DMS53 (cell line): ENCODE measurements around the gene KIAA2012.
A peak's percentile ranks its signal among the peaks of the same experiment; 100 is the strongest.
"Not testable (repeated sequence)": the region's sequence is repeated elsewhere in the genome, so short reads cannot be mapped to it uniquely, and the experiment has no call there.

Experiments used
- DNase-seq: peaks from one replicate; lab custom pipeline; 2025; lab: John Stamatoyannopoulos, UW

Gene KIAA2012

DNA sequence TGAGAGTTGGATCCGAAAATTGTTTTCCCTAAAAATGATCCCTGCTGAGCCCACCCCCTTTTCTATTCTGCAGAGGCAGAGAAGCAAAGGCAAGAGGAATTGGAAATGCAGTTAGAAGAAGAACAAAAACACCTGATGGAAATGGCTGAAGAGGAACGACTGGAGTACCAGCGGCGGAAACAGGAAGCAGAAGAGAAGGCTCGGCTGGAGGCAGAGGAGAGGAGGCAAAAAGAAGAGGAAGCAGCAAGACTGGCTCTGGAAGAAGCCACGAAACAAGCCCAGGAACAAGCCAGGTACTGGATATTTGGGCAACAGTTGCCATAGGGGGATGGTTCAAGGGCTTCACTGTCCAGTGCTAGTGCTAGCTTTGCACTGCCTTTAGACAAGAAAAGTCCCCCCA, 123.7 kb downstream of the KIAA2012 start:
- DNase-seq: no peak

DNA sequence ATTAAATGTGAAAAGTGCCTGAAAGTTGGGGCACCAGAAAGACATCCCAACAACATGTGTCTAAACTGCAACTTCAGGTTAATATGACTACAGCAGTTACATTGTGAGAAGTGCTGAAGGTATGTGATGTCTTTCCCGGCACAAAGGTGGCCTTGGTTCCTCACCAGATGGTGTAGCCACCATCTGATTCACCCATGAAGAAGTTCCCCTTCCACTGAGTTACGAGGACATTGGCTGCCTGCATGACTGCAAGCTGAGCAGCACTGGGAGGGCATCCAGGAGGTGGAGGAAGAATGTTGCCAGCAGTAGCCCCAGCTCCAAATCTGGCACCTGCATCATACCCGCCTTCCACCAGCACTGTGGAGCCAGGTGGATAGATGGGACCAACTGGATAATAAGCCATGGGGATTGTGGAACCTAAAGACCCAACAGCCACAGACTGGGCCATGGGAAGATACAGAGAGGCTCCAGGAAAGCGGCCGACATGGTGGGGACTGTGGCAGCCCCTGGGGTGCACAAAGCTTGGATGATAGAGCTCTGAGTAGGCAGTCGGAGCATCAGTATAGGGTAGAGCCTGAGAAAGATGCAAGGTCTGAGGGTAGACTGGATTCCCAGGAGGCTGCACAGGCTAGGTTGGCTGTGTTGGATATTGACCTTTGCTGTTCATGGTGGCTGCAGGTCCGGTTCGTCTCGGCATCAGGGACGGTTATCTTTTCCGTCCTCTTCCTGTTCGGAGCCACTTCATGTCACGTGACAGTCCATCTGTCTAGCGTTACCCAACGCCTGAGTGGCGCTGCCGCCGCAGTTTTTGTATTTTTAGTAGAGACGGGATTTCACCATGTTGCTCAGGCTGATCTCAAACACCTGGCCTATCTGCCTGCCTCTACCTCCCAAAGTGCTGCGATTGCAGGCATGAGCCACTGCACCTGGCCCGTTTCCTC, 128.4 kb downstream of the KIAA2012 start:
- no peak for DNase-seq

DNA sequence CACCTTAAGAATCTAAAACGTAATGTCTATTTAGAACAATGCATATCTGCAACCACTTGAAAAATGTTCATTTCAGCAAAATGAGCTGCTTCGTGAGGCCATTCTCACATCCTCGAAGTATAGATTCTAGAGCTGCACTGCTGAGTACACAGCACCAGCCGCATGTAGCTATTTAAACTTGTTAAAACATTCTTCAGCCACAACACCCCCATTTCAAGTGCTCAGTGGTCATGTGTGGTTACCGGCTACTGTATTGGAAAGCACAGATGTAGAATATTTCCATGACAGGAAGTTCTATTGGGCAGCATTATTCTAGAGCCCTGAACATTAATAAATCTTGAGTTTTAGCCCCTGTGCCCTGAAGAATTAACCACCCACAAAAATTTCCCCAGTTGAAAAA, 130.3 kb downstream of the KIAA2012 start:
- DNase-seq: no peak

DNA sequence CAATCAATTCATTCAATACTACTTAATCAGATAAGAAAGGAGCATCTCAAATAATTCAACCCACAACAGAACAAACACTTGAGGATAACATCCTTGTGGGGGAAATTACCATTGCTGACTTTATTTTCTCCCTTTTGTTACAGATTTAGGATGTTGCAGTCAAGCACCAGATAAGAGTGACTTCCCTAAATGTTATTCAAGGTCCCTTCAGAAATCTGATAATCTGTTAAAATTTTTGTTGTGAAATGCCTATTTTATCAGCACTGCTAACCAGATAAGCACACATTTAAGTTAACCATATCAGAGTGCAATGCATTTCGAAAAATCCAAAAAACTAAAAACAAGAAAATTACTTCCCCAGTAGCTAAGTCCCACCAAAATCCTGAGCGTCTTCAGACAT, 131.8 kb downstream of the KIAA2012 start:
- no peak for DNase-seq

DNA sequence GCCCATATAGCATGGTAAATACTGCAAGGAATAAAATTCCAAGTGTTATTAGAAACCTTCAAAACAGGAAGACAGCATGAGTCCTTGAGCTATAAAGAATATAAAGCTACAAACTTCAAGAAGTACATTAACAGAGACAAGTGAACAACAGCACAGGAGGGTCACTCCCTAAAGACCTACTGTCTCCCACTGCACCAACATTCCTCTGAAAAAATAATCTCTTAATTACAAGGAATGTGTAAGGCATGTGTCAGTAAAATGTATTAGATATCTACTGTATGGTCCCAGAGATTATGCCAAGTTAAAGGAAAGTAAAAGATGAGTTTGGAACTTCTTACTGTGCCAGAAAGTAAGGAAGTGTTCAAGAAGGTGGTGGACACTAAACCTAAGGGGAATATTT, 135.5 kb downstream of the KIAA2012 start:
- DNase-seq: no peak

DNA sequence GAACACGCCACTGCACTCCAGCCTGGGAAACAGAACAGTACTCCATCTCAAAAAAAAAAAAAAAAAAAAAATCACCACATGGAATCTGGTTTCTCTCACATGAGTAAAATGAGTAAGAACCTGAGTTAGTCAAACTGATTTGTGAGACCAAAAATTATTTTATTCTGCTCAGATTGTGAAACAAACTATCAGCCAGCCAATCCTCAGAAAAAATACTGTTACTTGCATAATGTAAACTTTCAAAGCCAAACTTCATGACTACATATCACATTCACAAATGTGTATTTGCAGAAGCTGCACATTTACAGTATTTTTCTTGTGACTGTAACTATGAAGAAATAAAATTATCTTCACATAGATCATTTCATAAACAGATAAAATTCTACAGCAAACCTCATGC, 142.1 kb downstream of the KIAA2012 start:
- DNase-seq: no peak

DNA sequence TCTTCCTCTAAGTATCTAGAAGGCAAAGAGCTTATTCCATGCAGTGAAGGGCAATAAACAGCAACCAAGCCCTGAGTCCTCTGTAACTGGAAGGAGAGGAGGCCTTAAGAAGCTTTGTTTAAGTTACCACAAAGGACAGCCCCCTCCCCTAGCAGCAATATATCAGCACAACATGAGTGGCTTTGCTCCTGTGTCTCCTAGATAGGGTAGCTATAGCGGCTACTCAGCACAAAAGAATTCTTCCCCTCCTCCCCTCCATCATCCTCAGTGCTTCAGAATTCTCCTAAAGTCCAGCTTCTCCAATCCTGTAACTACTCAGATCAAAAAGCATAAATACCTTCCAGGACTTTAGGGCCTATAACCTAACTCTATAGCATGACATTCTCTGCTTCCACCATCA, 148.8 kb downstream of the KIAA2012 start:
- DNase-seq: no peak

DNA sequence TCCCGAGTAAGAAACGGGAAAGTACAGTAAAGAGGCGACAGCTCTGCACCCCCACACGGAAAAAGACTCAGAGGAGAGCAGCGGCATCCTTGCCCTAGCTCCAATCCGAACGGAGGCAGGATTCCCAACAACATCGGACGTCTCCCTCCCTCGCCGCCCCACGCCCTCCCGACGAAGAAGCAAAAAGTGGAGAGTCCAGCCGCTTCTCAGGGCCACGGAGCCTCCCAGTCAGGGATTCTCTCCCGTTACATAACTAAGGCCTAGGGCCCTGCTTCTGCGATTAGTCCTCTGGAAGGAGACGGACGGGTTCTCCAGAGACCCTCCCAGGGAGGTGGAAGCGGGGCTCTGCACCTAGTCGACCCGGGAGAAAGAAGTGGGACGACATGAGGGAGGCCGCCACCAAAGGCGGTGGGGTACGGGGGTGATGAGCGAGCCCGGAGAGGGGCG, 164.8 kb downstream of the KIAA2012 start:
- DNase-seq: peak; percentile 51

DNA sequence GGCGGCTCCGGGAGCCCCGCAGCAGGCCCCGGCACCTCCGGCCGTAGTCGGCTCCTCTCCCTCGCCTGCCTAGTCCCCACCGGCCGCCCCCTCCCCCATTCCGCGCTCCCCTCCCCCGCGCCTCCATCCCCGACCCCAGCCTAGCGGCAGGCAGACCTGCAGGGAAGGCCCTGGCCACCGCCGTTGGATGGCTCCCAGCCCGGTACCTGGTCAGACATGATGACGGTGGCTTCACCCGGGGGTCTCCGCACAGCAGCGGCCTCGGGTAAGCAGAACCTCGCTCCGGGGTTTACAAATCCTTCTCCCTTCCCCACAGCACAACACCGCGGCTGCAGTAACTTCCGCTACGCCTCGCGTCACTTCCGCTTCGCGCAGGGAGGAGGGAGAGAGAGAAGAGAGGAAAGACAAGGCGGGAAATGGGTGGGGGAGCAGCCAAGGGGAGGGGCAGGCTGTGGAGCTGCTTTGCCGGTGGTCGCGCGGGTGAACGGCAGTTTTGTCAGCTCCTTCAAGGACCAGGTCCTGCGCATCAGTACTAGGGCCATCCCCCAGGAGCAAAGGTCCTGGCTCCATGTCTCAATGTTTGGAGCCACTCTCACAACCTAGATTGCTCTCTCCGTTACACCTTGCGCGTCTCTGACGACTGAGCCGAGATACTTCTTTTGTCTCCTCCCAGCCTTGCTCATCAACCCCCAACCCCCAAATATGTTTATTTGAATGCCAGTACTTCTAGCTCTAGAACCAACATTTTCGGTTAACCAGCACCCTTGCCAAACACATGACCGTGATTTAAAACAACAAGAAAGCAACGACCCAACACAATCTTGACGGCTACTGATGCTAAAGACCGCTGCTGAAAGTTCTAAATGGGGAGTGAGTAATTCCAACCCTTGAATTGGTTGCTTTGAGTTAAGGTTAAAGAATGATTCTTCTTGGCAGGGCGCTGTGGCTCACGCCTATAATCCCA, 165.5 kb downstream of the KIAA2012 start, which contains the start of gene SUMO1:
Gene SUMO1 (minus strand): TSS at position 364 of the 964 bp plus-strand sequence. CDS start 146 bp downstream, at position 218.
- peak; percentile 94 for DNase-seq

DNA sequence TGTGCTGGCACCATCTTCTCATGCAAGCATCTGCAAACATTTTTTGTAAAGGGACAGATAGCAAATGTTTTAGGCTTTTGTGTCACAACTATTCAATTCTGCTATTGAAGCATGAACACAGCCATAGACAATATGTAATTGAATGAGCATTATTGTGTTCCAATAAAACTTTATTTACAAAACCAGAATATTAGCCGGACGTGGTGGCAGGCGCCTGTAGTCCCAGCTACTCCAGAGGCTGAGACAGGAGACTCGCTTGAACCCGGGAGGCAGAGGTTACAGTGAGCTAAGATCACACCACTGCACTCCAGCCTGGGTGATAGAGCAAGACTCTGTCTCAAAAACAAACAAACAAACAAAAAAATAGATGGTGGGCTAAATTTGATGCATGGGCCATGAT, 174.7 kb downstream of the KIAA2012 start:
- not testable (repeated sequence) for DNase-seq

DNA sequence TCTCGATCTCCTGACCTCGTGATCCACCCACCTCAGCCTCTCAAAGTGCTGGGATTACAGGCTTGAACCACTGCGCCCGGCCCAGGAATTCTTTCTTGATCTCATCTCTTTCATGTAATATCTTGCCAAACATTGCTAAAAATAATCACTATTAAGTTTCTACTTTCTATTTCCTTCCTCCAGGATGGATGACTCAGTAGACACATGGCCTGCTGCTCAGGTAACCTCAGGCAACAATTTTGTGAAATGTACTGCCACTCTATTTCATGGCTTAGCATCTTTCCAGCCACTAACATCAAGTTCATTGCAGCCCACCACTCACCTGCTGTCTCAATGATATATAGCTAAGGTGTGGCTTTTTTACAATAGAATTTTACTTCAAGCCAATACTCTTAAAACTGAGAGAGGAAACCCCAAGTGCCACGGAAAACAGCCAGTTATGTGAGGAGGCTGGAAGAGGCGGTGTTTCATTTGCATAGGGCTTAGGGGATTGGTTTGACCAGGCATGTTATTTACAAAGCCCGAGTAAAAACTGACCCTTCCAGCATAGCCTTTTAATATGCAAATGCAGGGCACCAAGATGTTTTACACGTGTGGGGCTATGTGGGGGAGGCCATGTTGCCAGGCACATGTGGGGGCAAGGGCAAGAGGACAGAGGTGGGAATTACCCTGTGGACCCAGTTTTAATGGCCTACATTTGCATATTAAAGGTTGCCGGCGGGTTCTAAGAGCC, 176.6 kb downstream of the KIAA2012 start:
- peak; percentile 19 for DNase-seq

DNA sequence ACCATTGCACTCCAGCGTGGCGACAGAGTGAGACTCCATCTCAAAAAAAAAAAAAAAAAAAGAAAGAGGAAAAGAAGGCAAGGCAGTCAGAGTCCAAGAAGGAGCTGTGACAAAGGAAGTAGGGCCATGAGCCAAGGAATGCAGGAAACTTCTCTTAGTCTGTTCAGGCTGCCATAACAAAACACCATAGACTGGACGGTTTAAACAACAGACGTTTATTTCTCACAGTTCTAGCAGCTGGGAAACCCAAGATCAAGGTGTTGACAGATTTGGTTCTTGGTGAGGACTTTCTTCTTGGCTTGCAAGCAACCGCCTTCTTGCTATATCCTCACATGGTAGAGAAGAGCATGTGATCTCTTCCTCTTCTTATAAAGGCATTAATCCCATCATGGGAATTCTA, 178.4 kb downstream of the KIAA2012 start:
- no peak for DNase-seq
